ENCODE data around the gene BHLHE23.

Gene BHLHE23

DNA sequence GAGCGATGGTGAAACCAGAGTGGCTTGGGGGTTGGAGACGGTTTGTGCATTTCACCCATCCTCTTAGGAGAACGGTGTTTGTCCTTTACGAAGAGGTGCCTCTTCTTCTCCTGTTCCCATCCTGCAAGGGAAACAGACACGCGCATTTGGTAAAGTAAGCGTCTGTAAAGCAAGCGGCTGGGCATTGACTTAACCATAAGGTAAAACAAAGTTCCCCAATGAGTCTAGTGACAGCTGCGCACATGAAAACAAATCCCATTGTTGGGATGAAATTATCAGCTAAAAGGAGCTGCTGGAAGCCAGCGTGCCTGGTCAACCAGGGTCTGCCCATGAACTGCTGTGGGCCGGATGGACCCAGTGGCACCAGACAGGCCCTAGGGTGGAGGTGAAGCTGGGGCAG is 5.8 kb downstream of the BHLHE23 start:
- H3K4me3 ChIP-seq (ENCODE audit: low read depth, low read length), result no peak overlapping the region
- in situ Hi-C loops (cut with HindIII; ENCODE audit: low pct_ligation_motif_present, low sequenced_read_pairs), result no loop called here
- TF ChIP-seq, protein P1, sequence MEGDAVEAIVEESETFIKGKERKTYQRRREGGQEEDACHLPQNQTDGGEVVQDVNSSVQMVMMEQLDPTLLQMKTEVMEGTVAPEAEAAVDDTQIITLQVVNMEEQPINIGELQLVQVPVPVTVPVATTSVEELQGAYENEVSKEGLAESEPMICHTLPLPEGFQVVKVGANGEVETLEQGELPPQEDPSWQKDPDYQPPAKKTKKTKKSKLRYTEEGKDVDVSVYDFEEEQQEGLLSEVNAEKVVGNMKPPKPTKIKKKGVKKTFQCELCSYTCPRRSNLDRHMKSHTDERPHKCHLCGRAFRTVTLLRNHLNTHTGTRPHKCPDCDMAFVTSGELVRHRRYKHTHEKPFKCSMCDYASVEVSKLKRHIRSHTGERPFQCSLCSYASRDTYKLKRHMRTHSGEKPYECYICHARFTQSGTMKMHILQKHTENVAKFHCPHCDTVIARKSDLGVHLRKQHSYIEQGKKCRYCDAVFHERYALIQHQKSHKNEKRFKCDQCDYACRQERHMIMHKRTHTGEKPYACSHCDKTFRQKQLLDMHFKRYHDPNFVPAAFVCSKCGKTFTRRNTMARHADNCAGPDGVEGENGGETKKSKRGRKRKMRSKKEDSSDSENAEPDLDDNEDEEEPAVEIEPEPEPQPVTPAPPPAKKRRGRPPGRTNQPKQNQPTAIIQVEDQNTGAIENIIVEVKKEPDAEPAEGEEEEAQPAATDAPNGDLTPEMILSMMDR (IDR thresholded peaks at IDR 0.05; ENCODE audit: low read depth, low read length, missing control alignments), result no peak
- H3K27me3 ChIP-seq (replicated peaks), result peaks cover 81% of the 10 kb centered on the region
- no peak overlapping the region for H3K27ac ChIP-seq
- H3K36me3 ChIP-seq (replicated peaks), result no peaks in the 10 kb centered on the region
- DNase-seq, result no peak

DNA sequence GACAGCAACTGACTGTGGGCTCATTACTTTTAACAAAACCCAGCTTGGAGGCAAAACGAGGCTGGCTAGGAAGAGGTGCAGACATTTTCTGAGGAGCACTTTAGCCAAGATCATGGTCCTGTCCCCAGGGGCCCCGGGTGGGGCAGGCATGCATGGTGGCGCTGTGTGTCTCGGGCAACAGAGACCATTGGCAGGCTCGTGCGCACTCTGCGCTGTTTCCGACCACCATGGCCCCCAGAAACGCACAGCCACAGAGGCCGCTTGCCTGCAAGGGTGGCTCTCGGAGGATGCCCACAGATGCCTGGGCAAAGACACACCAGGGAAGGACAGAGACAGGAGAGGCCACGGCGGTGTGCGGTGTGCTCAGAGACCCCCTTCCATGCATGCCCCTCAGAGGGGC is 6.7 kb downstream of the BHLHE23 start:
- Histone ChIP-seq H3K36me3 (replicated peaks) (no peaks in the 10 kb centered on the region), H3K4me3 (ENCODE audit: low read depth, low read length) (no peak overlapping the region), H3K27me3 (replicated peaks) (peaks cover 78% of the 10 kb centered on the region), H3K27ac (no peak overlapping the region)
- in situ Hi-C loops (cut with HindIII; ENCODE audit: low pct_ligation_motif_present, low sequenced_read_pairs), result no loop called here
- no peak for DNase-seq
- TF ChIP-seq, protein P1 (IDR thresholded peaks at IDR 0.05; ENCODE audit: low read depth, low read length, missing control alignments), result no peak

DNA sequence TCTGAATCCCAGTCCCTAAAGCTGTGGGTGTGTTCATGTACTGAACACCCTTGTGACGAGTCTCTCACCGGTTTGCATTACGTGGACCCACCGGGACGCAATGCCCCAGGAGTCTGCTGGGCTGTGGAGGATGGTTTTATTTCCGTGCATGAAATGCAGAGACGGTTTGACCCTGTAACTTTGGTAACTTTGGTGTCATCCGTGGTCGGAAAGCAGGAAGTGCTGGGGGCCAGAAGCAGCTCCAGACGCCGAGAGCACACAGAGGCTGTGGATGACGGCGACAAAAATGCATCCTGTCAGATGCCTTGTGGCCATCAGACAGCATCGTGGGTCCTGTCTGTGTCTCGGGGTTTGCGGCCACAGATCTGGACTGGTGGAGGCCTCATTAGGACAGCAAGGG is 7.2 kb downstream of the BHLHE23 start:
- Histone ChIP-seq H3K27ac (no peak overlapping the region), H3K27me3 (replicated peaks) (peaks cover 76% of the 10 kb centered on the region), H3K36me3 (replicated peaks) (no peaks in the 10 kb centered on the region), H3K4me3 (ENCODE audit: low read depth, low read length) (no peak overlapping the region)
- in situ Hi-C loops (cut with HindIII; ENCODE audit: low pct_ligation_motif_present, low sequenced_read_pairs), result no loop called here
- no peak for DNase-seq
- TF ChIP-seq, protein P1 (IDR thresholded peaks at IDR 0.05; ENCODE audit: low read depth, low read length, missing control alignments), result no peak

DNA sequence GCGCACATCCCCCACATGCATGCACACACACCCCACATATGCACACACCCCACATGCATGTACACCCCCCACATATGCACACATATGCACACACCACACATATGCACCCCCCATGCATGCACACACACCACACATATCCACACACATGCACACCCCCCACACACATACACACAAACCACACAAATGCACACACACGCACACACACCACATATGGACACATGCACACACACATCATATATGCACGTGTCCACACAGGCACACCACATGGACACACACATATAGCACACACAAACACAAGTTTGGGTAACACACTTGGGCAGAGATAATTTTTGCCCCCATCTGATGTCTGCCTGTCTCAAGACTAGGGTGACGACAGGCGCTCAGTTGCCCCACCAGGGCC is 8.3 kb downstream of the BHLHE23 start:
- in situ Hi-C loops (cut with HindIII; ENCODE audit: low pct_ligation_motif_present, low sequenced_read_pairs), result no loop called here
- TF ChIP-seq, protein P1 (IDR thresholded peaks at IDR 0.05; ENCODE audit: low read depth, low read length, missing control alignments), result no peak
- H3K27ac ChIP-seq, result no peak overlapping the region
- H3K4me3 ChIP-seq (ENCODE audit: low read depth, low read length), result no peak overlapping the region
- H3K27me3 ChIP-seq (replicated peaks), result peaks cover 68% of the 10 kb centered on the region
- H3K36me3 ChIP-seq (replicated peaks), result no peaks in the 10 kb centered on the region
- no peak for DNase-seq

DNA sequence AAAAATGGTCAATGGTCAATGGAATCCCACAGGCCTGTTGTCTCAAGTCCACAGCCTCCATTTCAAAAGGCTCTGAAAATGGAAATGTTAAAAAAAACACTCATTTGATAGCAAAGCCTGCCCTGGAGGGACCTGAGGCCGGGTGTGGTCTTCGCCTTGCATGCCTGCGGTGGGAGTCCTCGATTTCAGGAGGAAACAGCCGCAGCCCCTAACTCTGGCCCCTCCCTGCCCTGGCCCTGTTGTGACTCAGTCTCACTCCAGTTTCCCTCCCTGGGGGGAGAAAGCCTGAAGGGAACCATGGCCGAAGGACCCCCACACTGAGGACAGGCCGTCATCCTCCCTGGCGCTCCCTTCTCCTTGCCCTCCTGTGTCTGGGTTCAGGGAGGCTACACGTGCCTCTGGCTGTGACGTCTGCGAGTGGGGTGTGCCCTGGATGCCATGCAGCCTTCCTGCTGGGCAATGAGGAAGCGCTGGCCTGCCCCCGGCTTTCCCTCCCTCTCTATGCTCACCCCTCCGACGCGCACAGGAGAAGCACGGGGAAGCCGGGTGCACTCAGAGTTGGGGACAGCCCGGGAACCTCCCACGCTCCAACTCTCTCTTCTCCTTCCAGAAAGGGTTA is 9.2 kb downstream of the BHLHE23 start:
- H3K27me3 ChIP-seq (replicated peaks), result peaks cover 58% of the 10 kb centered on the region
- H3K27ac ChIP-seq, result no peak overlapping the region
- in situ Hi-C loops (cut with HindIII; ENCODE audit: low pct_ligation_motif_present, low sequenced_read_pairs), result no loop called here
- no peaks in the 10 kb centered on the region for H3K36me3 ChIP-seq (replicated peaks)
- TF ChIP-seq, protein P1 (IDR thresholded peaks at IDR 0.05; ENCODE audit: low read depth, low read length, missing control alignments), result no peak
- no peak overlapping the region for H3K4me3 ChIP-seq (ENCODE audit: low read depth, low read length)
- DNase-seq, result no peak

DNA sequence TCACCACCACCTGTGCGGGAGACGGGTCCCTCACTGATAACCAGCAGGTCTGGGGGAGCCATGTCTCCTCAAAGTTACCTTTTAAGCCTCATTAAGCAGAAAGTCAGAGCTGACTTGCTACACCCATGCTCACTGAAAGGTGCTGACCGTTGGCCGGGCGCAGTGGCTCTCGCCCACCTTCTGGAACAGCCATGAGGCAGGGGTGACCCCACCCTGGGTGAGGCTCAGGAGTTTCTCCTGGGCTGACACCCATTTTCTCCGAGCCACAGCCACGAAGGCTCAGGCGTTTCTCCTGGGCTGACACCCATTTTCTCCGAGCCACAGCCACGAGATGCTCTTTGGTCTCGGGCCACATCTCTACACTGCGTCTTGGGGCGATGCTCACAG is 10.2 kb downstream of the BHLHE23 start:
- DNase-seq, result no peak
- H3K4me3 ChIP-seq (ENCODE audit: low read depth, low read length), result no peak overlapping the region
- H3K27ac ChIP-seq, result no peak overlapping the region
- H3K27me3 ChIP-seq (replicated peaks), result peaks cover 55% of the 10 kb centered on the region
- H3K36me3 ChIP-seq (replicated peaks), result no peaks in the 10 kb centered on the region
- in situ Hi-C loops (cut with HindIII; ENCODE audit: low pct_ligation_motif_present, low sequenced_read_pairs), result no loop called here
- TF ChIP-seq, protein P1 (IDR thresholded peaks at IDR 0.05; ENCODE audit: low read depth, low read length, missing control alignments), result no peak
